Measurements from ENCODE around the gene OSBPL6.

DNA sequence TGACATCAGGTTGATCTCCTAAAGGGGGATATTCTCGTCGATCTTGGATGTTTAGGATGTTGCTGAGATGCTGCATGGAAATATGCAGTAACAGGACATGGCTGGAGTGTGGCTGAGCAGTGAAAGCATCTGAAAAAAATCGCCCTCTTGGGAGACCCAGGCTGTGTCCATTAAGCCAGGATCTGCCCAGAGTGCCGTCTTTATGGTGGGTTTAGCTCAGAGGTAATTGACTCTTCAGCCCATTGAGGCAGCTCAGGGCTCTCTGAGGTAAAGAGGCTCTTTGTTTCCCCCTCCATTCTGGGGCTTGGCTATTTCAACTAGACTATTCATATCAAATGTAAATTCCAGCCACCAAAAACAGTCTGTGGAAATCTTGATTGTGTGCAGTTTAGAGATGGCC is 26.5 kb downstream of the OSBPL6 start:
- TF ChIP-seq, protein P1, sequence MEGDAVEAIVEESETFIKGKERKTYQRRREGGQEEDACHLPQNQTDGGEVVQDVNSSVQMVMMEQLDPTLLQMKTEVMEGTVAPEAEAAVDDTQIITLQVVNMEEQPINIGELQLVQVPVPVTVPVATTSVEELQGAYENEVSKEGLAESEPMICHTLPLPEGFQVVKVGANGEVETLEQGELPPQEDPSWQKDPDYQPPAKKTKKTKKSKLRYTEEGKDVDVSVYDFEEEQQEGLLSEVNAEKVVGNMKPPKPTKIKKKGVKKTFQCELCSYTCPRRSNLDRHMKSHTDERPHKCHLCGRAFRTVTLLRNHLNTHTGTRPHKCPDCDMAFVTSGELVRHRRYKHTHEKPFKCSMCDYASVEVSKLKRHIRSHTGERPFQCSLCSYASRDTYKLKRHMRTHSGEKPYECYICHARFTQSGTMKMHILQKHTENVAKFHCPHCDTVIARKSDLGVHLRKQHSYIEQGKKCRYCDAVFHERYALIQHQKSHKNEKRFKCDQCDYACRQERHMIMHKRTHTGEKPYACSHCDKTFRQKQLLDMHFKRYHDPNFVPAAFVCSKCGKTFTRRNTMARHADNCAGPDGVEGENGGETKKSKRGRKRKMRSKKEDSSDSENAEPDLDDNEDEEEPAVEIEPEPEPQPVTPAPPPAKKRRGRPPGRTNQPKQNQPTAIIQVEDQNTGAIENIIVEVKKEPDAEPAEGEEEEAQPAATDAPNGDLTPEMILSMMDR (IDR thresholded peaks at IDR 0.05): no peak
- TF ChIP-seq EZH2 (IDR thresholded peaks at IDR 0.05) (no peak), EZH2phosphoT487 (IDR thresholded peaks at IDR 0.05) (no peak)

Measured in neural progenitor cell (in vitro differentiated cells).